HL-60 (cell line): Measurements from ENCODE around the gene DYNC1LI2.

ENCODE experiments used
- DNase-seq, 2 experiments: peaks; one replicate each; pipeline ENCODE4 v3.0.0-alpha.2; 2010 to 2020; ENCODE audit warnings: low read depth in 1 of 2, low spot score in 1 of 2
- H3K27ac ChIP-seq: fragments of 250-450 bp; sonication (Bioruptor Pico); replicated peaks from 2 replicates; pipeline ENCODE4 v1.5.1; 2020; ENCODE audit warnings: mild to moderate bottlenecking, moderate library complexity
- H3K27me3 ChIP-seq: fragments of 250-450 bp; sonication (Bioruptor Pico); 2 replicates; pipeline ENCODE4 v1.5.1; 2021; ENCODE audit warnings: mild to moderate bottlenecking, moderate library complexity; ENCODE audit not compliant: insufficient read depth, poor library complexity, severe bottlenecking
- H3K4me3 ChIP-seq: replicated peaks from 2 replicates; pipeline ENCODE4 v1.5.1; 2011; ENCODE audit warnings: mild to moderate bottlenecking, control low read depth, low read length; ENCODE audit not compliant: insufficient read depth
- GABPA ChIP-seq: IDR thresholded peaks from 2 replicates; pipeline ENCODE4 v1.6.1; 2012; ENCODE audit warnings: low read depth
- POLR2AphosphoS5 ChIP-seq: IDR thresholded peaks from 2 replicates; pipeline ENCODE4 v1.6.1; 2012; ENCODE audit warnings: low read depth
- SPI1 ChIP-seq: IDR thresholded peaks from 2 replicates; pipeline ENCODE4 v1.6.1; 2012; ENCODE audit warnings: low read depth, mild to moderate bottlenecking, borderline replicate concordance
- TF ChIP-seq, protein P1 (sequence below): IDR thresholded peaks from 2 replicates; pipeline ENCODE4 v1.6.1; 2012; ENCODE audit warnings: low read depth; ENCODE audit not compliant: insufficient replicate concordance
- TF ChIP-seq, protein P2 (sequence below): IDR thresholded peaks from one replicate; pipeline ENCODE4 v1.5.1; 2011; ENCODE audit warnings: low read length, control low read depth, inconsistent platforms; ENCODE audit not compliant: insufficient read depth

The DYNC1LI2 gene

DNA sequence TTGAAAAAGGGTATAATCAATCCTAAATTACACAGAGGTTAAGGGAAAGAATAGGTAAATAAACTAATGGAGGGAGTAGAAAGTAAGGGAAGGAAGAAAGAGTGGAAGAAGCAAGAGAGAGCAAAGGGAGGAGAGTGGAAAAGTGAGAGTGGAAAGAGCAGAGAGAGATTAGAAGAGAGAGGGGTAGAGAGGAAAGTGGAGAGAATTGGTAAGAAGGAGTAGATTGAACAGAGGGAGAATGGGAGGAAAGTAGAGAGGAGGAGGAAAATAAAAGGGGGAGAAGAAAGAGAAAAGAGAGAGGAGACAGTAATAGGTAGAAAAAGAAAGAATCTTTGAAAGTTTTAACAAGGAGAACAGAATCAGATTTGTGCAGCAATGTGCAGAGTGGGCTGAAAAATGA, 25.0 kb upstream of the DYNC1LI2 start:
- no peaks in the 10 kb centered on the region for H3K27me3 ChIP-seq
- no peak overlapping the region for H3K27ac ChIP-seq
- no peak for TF ChIP-seq GABPA
- no peak for TF ChIP-seq POLR2AphosphoS5
- TF ChIP-seq, protein P1, sequence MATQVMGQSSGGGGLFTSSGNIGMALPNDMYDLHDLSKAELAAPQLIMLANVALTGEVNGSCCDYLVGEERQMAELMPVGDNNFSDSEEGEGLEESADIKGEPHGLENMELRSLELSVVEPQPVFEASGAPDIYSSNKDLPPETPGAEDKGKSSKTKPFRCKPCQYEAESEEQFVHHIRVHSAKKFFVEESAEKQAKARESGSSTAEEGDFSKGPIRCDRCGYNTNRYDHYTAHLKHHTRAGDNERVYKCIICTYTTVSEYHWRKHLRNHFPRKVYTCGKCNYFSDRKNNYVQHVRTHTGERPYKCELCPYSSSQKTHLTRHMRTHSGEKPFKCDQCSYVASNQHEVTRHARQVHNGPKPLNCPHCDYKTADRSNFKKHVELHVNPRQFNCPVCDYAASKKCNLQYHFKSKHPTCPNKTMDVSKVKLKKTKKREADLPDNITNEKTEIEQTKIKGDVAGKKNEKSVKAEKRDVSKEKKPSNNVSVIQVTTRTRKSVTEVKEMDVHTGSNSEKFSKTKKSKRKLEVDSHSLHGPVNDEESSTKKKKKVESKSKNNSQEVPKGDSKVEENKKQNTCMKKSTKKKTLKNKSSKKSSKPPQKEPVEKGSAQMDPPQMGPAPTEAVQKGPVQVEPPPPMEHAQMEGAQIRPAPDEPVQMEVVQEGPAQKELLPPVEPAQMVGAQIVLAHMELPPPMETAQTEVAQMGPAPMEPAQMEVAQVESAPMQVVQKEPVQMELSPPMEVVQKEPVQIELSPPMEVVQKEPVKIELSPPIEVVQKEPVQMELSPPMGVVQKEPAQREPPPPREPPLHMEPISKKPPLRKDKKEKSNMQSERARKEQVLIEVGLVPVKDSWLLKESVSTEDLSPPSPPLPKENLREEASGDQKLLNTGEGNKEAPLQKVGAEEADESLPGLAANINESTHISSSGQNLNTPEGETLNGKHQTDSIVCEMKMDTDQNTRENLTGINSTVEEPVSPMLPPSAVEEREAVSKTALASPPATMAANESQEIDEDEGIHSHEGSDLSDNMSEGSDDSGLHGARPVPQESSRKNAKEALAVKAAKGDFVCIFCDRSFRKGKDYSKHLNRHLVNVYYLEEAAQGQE = no peak
- TF ChIP-seq, protein P2, sequence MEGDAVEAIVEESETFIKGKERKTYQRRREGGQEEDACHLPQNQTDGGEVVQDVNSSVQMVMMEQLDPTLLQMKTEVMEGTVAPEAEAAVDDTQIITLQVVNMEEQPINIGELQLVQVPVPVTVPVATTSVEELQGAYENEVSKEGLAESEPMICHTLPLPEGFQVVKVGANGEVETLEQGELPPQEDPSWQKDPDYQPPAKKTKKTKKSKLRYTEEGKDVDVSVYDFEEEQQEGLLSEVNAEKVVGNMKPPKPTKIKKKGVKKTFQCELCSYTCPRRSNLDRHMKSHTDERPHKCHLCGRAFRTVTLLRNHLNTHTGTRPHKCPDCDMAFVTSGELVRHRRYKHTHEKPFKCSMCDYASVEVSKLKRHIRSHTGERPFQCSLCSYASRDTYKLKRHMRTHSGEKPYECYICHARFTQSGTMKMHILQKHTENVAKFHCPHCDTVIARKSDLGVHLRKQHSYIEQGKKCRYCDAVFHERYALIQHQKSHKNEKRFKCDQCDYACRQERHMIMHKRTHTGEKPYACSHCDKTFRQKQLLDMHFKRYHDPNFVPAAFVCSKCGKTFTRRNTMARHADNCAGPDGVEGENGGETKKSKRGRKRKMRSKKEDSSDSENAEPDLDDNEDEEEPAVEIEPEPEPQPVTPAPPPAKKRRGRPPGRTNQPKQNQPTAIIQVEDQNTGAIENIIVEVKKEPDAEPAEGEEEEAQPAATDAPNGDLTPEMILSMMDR = no peak
- no peak for TF ChIP-seq SPI1
- DNase-seq = no peak
- H3K4me3 ChIP-seq = no peak overlapping the region

DNA sequence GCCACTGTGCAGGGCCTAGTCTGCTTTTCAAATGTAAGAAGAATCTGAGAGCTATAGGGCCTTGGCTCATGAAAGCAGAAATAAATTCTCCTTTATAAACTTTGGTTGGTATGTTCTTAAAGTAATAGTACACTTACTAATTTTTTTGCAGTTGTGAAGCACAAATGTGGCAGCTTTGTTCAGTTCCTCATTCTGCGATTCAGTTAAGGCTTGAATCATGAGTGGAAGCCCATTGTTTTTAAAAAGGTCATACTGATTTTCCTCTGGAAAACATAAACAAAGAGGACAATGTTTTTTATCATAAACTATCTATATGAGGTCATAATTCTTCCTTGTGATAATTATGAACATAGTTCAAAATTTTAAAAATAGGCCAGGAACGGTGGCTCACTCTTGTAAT, 23.6 kb upstream of the DYNC1LI2 start:
- Histone ChIP-seq H3K27me3 (no peaks in the 10 kb centered on the region), H3K27ac (no peak overlapping the region), H3K4me3 (no peak overlapping the region)
- no peak for TF ChIP-seq POLR2AphosphoS5
- TF ChIP-seq, protein P1 = no peak
- peak; percentile 62; the same call in 1 of the 2 replicates for TF ChIP-seq SPI1
- DNase-seq = no peak

DNA sequence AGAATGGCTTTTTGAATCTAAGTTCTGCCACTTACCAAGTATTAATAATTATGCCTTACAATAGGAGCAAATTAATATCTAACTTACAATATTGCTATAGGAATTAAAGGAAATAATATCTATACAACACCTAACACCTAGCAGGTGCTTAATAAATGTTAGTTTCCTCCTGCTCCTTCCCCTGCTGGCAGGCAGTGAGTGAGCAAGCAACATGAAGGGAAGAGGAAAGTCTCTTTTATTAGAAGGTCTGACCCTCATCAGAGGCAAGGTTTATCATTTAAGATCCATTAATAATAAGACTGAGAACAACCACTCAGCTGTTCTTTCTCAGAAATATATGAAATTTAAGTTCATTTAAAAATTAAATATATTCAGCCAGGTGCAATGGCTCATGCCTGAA, 6.7 kb upstream of the DYNC1LI2 start:
- Histone ChIP-seq H3K27ac (no peak overlapping the region), H3K27me3 (no peaks in the 10 kb centered on the region), H3K4me3 (no peak overlapping the region)
- no peak for DNase-seq
- TF ChIP-seq, protein P1 = no peak
- TF ChIP-seq GABPA = no peak
- TF ChIP-seq POLR2AphosphoS5 = no peak
- TF ChIP-seq, protein P2 = no peak
- no peak for TF ChIP-seq SPI1

DNA sequence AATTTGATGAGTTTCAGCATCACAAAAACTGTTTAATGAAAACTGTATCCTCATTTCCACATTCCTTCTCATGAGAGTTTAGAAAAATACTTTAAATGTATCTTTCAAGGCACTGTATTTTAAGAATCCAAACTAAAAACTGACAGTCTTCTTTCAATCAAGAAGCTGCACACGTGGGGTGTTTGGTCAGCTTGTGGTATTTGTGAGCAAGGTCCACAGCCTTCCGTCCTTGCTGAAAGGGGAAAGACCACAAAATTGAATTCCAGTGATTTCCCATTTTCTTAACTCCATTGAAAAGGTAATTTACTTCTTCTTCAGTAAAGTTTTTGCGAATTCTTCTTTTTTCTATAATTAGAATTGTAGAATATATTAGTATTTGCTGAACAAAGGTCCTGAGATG, 3.4 kb upstream of the DYNC1LI2 start:
- DNase-seq = no peak
- TF ChIP-seq SPI1 (no peak), GABPA (no peak), POLR2AphosphoS5 (no peak)
- TF ChIP-seq, protein P2 = no peak
- TF ChIP-seq, protein P1 = no peak
- Histone ChIP-seq H3K27me3 (no peaks in the 10 kb centered on the region), H3K27ac (no peak overlapping the region), H3K4me3 (no peak overlapping the region)
